HL-60 (cell line): ENCODE results near the gene TMEM87B.

Source experiments
- TF ChIP-seq, protein P1 (sequence below): IDR thresholded peaks from one replicate; pipeline ENCODE4 v1.5.1; 2011; ENCODE audit warnings: low read length, control low read depth, inconsistent platforms; ENCODE audit not compliant: insufficient read depth
- TF ChIP-seq, protein P2 (sequence below): IDR thresholded peaks from 2 replicates; pipeline ENCODE4 v1.6.1; 2012; ENCODE audit warnings: low read depth; ENCODE audit not compliant: insufficient replicate concordance

GRCh38 chr2:112134120-112134519 is 79.1 kb downstream of the TMEM87B start:
- TF ChIP-seq, protein P1, sequence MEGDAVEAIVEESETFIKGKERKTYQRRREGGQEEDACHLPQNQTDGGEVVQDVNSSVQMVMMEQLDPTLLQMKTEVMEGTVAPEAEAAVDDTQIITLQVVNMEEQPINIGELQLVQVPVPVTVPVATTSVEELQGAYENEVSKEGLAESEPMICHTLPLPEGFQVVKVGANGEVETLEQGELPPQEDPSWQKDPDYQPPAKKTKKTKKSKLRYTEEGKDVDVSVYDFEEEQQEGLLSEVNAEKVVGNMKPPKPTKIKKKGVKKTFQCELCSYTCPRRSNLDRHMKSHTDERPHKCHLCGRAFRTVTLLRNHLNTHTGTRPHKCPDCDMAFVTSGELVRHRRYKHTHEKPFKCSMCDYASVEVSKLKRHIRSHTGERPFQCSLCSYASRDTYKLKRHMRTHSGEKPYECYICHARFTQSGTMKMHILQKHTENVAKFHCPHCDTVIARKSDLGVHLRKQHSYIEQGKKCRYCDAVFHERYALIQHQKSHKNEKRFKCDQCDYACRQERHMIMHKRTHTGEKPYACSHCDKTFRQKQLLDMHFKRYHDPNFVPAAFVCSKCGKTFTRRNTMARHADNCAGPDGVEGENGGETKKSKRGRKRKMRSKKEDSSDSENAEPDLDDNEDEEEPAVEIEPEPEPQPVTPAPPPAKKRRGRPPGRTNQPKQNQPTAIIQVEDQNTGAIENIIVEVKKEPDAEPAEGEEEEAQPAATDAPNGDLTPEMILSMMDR: no peak
- TF ChIP-seq, protein P2, sequence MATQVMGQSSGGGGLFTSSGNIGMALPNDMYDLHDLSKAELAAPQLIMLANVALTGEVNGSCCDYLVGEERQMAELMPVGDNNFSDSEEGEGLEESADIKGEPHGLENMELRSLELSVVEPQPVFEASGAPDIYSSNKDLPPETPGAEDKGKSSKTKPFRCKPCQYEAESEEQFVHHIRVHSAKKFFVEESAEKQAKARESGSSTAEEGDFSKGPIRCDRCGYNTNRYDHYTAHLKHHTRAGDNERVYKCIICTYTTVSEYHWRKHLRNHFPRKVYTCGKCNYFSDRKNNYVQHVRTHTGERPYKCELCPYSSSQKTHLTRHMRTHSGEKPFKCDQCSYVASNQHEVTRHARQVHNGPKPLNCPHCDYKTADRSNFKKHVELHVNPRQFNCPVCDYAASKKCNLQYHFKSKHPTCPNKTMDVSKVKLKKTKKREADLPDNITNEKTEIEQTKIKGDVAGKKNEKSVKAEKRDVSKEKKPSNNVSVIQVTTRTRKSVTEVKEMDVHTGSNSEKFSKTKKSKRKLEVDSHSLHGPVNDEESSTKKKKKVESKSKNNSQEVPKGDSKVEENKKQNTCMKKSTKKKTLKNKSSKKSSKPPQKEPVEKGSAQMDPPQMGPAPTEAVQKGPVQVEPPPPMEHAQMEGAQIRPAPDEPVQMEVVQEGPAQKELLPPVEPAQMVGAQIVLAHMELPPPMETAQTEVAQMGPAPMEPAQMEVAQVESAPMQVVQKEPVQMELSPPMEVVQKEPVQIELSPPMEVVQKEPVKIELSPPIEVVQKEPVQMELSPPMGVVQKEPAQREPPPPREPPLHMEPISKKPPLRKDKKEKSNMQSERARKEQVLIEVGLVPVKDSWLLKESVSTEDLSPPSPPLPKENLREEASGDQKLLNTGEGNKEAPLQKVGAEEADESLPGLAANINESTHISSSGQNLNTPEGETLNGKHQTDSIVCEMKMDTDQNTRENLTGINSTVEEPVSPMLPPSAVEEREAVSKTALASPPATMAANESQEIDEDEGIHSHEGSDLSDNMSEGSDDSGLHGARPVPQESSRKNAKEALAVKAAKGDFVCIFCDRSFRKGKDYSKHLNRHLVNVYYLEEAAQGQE: no peak
